WTC11 (cell line): ENCODE measurements around the gene MRPL32.

Experiments used
- CTCF ChIP-seq: fragments of 200-600 bp; IDR thresholded peaks from 2 replicates; pipeline ENCODE4 v1.8.0; 2022; ENCODE audit warnings: antibody characterized with exemption
- NR3C1 ChIP-seq: sonication (generic); formaldehyde crosslinking; conservative IDR thresholded peaks from 2 replicates; pipeline ENCODE4 v1.8.1; 2023; ENCODE audit warnings: low read depth, mild to moderate bottlenecking, missing genetic modification reagents
- TCF7 ChIP-seq: sonication (generic); formaldehyde crosslinking; IDR thresholded peaks from 2 replicates; pipeline ENCODE4 v1.8.0; 2022; ENCODE audit warnings: mild to moderate bottlenecking, low read depth, missing genetic modification reagents, moderate library complexity

DNA sequence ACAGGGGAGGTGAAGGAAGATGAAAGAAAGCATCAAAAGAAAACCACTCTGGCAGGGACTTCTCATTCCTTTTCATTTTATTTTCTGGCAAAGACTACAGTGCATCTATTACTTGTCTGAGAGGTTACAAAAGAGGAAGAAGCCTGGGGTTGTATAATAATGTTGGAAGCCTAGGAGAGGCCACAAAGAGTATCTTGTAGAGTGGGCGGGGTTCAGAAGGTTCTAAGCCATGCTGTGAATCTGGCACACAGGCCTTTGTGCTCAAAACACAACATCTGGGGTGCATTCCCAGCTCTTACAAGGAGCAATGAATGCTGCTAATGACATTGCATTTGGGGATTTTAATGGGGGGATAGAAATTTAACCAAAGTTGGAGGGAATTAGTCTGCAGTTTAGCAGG is 49.4 kb downstream of the MRPL32 start:
- no peak for TF ChIP-seq NR3C1
- TF ChIP-seq TCF7 (CRISPR knock-in tag), result no peak
- TF ChIP-seq CTCF, result no peak
